ENCODE results near the gene PPP2R5D.

PPP2R5D gene

GRCh38 chr6:42963855-42964605 is 20.3 kb upstream of the PPP2R5D start:
- DNase-seq = peak; percentile 30 to 55

GRCh38 chr6:42966571-42966970 is 17.8 kb upstream of the PPP2R5D start:
- DNase-seq = no peak

- DNase-seq = no peak
Observed at GRCh38 chr6:42967228-42967627, 17.1 kb upstream of the PPP2R5D start.

GRCh38 chr6:42968126-42968701 is 16.2 kb upstream of the PPP2R5D start:
- DNase-seq = no peak

GRCh38 chr6:42968783-42969182 is 15.6 kb upstream of the PPP2R5D start:
- DNase-seq = no peak

- DNase-seq = no peak
Observed at GRCh38 chr6:42969431-42969830, 14.9 kb upstream of the PPP2R5D start.

GRCh38 chr6:42969934-42970333 is 14.4 kb upstream of the PPP2R5D start:
- DNase-seq = no peak

- no peak for DNase-seq
Observed at GRCh38 chr6:42970871-42971612, 13.3 kb upstream of the PPP2R5D start.

- DNase-seq = no peak
Observed at GRCh38 chr6:42971746-42972327, 12.5 kb upstream of the PPP2R5D start.

- DNase-seq = no peak
Observed at GRCh38 chr6:42973926-42974325, 10.4 kb upstream of the PPP2R5D start.

GRCh38 chr6:42974919-42975505 is 9.4 kb upstream of the PPP2R5D start:
- no peak for DNase-seq

GRCh38 chr6:42978487-42978838 is 5.9 kb upstream of the PPP2R5D start:
- DNase-seq = no peak

- peak; percentile 94 to 95 for DNase-seq
Observed at GRCh38 chr6:42978839-42979522, 5.4 kb upstream of the PPP2R5D start, which contains the start of gene PEX6. Gene PEX6, minus strand, starts transcription at chr6:42979181. Its CDS starts 31 bp downstream, at chr6:42979150.

GRCh38 chr6:42979523-42980177 is 4.7 kb upstream of the PPP2R5D start:
- DNase-seq = peak in 1 of 2 donors; percentile 40

GRCh38 chr6:42981836-42982235 is 2.5 kb upstream of the PPP2R5D start:
- DNase-seq = no peak

GRCh38 chr6:42984924-42985475 is 630 bp downstream of the PPP2R5D start:
- peak in 1 of 2 donors; percentile 26 for DNase-seq

- no peak for DNase-seq
Observed at GRCh38 chr6:42987533-42988451, 3.4 kb downstream of the PPP2R5D start.

GRCh38 chr6:42988486-42989020 is 4.2 kb downstream of the PPP2R5D start:
- DNase-seq = no peak

GRCh38 chr6:42989923-42990322 is 5.6 kb downstream of the PPP2R5D start:
- no peak for DNase-seq

- DNase-seq = no peak
Observed at GRCh38 chr6:42993445-42993844, 9.1 kb downstream of the PPP2R5D start.
